PC-3 (cell line): Measurements from ENCODE around the gene RIPOR3. TPM values are rescaled to one million over a fixed set of nuclear protein-coding genes. Genes with fewer than 3 reads are reported as not detected.

Experiments
- ATAC-seq: fragments of 200-7000 bp; cut with Tn5 transposase; 2 replicates; pipeline ENCODE4 v1.9.1; 2020; ENCODE audit warnings: mild to moderate bottlenecking, moderate library complexity
- BruUV-seq: library from RNA; stranded (reverse); fragments of 400-500 nt; replicated peaks from 2 replicates; lab custom pipeline; 2021; lab: Mats Ljungman, UMichigan
- CTCF ChIA-PET: fragments of 300-600 bp; sonication (Branson Sonifier 250); formaldehyde crosslinking; loops from one replicate; lab custom pipeline; 2022; ENCODE audit warnings: antibody characterized with exemption; lab: Charles Lee
- POLR2A ChIA-PET: fragments of 300-600 bp; sonication (Branson Sonifier 250); formaldehyde crosslinking; loops from one replicate; lab custom pipeline; 2022; ENCODE audit warnings: antibody characterized with exemption; ENCODE audit not compliant: unreplicated experiment; lab: Charles Lee
- DNase-seq: peaks from one replicate; pipeline ENCODE4 v3.0.0-alpha.2; 2015
- H2AFZ ChIP-seq: fragments of 300-600 bp; sonication (generic); 2 replicates; pipeline ENCODE4 v1.6.0; 2016; ENCODE audit warnings: antibody characterized with exemption, low read length
- H3F3A ChIP-seq: fragments of 300-600 bp; sonication (generic); one replicate; pipeline ENCODE4 v1.6.0; 2017; ENCODE audit warnings: antibody characterized with exemption, low read length, control low read depth, mild to moderate bottlenecking; ENCODE audit not compliant: unreplicated experiment
- H3K27ac ChIP-seq: fragments of 300-600 bp; sonication (generic); 2 replicates; pipeline ENCODE4 v1.5.1; 2016; ENCODE audit warnings: mild to moderate bottlenecking, low read length
- H3K27me3 ChIP-seq: fragments of 300-600 bp; sonication (generic); 2 replicates; pipeline ENCODE4 v1.6.1; 2016; ENCODE audit warnings: low read length, mixed read lengths
- H3K36me3 ChIP-seq: fragments of 300-600 bp; sonication (generic); 2 replicates; pipeline ENCODE4 v1.6.1; 2016; ENCODE audit warnings: low read depth, mixed run types, low read length, mixed read lengths
- H3K4me1 ChIP-seq: fragments of 300-600 bp; sonication (generic); 2 replicates; pipeline ENCODE4 v1.5.1; 2016; ENCODE audit warnings: low read length; ENCODE audit not compliant: insufficient read depth
- H3K4me2 ChIP-seq: fragments of 300-600 bp; sonication (generic); 2 replicates; pipeline ENCODE4 v1.6.0; 2016; ENCODE audit warnings: low read length
- H3K4me3 ChIP-seq: fragments of 300-600 bp; sonication (generic); 2 replicates; pipeline ENCODE4 v1.5.1; 2016; ENCODE audit warnings: mild to moderate bottlenecking, low read length, mixed read lengths
- H3K79me2 ChIP-seq: fragments of 300-600 bp; sonication (generic); 2 replicates; pipeline ENCODE4 v1.6.1; 2017; ENCODE audit warnings: low read length, mixed read lengths
- H3K9ac ChIP-seq: fragments of 300-600 bp; sonication (generic); 2 replicates; pipeline ENCODE4 v1.6.0; 2016; ENCODE audit warnings: mild to moderate bottlenecking, low read length
- H3K9me2 ChIP-seq: fragments of 300-600 bp; sonication (generic); replicated peaks from 2 replicates; pipeline ENCODE4 v1.6.1; 2016; ENCODE audit warnings: mixed run types, low read length, mixed read lengths
- H3K9me3 ChIP-seq: fragments of 300-600 bp; sonication (generic); 2 replicates; pipeline ENCODE4 v1.6.1; 2016; ENCODE audit warnings: low read length, mixed read lengths
- H4K20me1 ChIP-seq: fragments of 300-600 bp; sonication (generic); 2 replicates; pipeline ENCODE4 v1.6.1; 2016; ENCODE audit warnings: low read length, mixed read lengths
- EZH2 ChIP-seq: fragments of 300-600 bp; sonication (generic); IDR thresholded peaks from one replicate; pipeline ENCODE4 v1.6.1; 2017; ENCODE audit warnings: antibody characterized with exemption, mild to moderate bottlenecking, low read length; ENCODE audit not compliant: unreplicated experiment
- EZH2phosphoT487 ChIP-seq: fragments of 300-600 bp; sonication (generic); IDR thresholded peaks from 2 replicates; pipeline ENCODE4 v1.6.1; 2018; ENCODE audit warnings: mild to moderate bottlenecking, antibody characterized with exemption, low read length, borderline replicate concordance
- intact Hi-C: fragments of 100-400 bp; cut with micrococcal nuclease; formaldehyde crosslinking; loops from 2 replicates; pipeline ENCODE4 v1.9.0; 2023
- total RNA-seq: library from RNA; depleted of rRNA; stranded (reverse); fragments of >200 nt; gene quantifications from 2 replicates; pipeline ENCODE4 v1.2.3, GENCODE V29; 2014
- TF ChIP-seq, protein P1 (sequence below): fragments of 300-600 bp; sonication (generic); conservative IDR thresholded peaks from 2 replicates; pipeline ENCODE4 v1.5.1; 2017; ENCODE audit warnings: antibody characterized with exemption, low read depth, mild to moderate bottlenecking, low read length

RIPOR3 gene
- total RNA-seq, 1 experiment from 2014 or later = 0.04 TPM

DNA sequence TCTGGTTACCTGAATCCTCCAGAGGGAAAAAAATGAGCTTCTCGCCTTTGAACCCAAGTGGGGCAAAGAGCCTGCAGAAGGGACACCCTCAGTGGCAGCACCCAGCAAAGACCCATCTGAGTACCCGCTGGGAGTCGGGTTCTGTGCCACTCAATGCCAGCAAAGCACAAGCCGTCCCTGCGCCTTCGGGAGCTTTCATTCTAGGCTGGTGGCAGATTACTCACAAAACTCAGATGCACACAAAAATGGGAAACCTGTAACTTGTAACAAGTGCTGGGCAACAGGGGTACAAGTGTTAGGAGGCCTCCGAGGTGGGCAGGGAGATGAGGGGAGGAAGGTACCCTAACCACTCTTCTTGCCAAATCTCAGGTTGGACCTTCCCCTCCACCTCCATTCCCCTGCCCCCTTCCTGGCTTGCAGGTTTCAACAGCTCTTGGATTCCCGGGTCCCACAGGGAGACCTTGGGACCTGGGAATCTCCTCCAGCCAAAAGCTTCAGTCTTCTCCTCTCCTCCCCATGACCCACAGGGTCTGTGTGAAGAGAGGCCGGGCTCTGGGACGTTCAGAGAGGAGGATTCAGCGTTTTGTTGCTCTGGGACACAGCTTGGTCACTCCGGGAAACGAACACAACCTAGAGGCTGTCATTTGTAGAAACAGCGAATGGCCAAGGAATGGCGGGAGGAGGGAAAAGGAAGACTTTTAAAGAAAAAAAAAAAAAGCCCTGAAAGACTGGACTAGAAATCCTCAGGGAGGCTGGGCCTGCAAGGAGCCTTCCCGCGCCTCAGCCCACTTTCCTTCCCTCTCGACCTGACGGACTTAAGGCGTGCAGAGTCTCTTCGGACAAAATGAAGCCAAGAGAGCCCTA lies 38.8 kb upstream of the RIPOR3 start:
- Histone ChIP-seq H3K4me2 (peak overlapping the region; percentile 97), H3K9me3 (no peaks in the 10 kb centered on the region), H3F3A (peaks cover 2% of the 10 kb centered on the region), H3K4me1 (peaks cover 55% of the 10 kb centered on the region), H3K4me3 (peak overlapping the region; percentile 76), H3K36me3 (no peaks in the 10 kb centered on the region), H2AFZ (peak overlapping the region; percentile 85), H3K9me2 (no peaks in the 10 kb centered on the region), H3K79me2 (peaks cover 38% of the 10 kb centered on the region), H3K27ac (peak overlapping the region; percentile 6; the same call in 1 of the 2 replicates), H4K20me1 (peaks cover 5% of the 10 kb centered on the region; the same call in 1 of the 2 replicates), H3K9ac (peak overlapping the region; percentile 52), H3K27me3 (no peaks in the 10 kb centered on the region)
- ATAC-seq (peak; percentile 1), DNase-seq (peak; percentile 37)
- BruUV-seq = TSS peak; percentile 62
- POLR2A ChIA-PET = no interaction called here
- intact Hi-C loops = loop anchor here (2.0 to 10.0 kb wide), 3 partner anchors 15 to 615 kb away; partner anchors contain the start of gene UBE2V1
- CTCF ChIA-PET = interaction anchor here (0.9 kb wide), 1 partner anchor 19 kb away, joined by 7 read pairs; no protein-coding TSS in a partner anchor
- no peak for TF ChIP-seq EZH2
- TF ChIP-seq, protein P1, sequence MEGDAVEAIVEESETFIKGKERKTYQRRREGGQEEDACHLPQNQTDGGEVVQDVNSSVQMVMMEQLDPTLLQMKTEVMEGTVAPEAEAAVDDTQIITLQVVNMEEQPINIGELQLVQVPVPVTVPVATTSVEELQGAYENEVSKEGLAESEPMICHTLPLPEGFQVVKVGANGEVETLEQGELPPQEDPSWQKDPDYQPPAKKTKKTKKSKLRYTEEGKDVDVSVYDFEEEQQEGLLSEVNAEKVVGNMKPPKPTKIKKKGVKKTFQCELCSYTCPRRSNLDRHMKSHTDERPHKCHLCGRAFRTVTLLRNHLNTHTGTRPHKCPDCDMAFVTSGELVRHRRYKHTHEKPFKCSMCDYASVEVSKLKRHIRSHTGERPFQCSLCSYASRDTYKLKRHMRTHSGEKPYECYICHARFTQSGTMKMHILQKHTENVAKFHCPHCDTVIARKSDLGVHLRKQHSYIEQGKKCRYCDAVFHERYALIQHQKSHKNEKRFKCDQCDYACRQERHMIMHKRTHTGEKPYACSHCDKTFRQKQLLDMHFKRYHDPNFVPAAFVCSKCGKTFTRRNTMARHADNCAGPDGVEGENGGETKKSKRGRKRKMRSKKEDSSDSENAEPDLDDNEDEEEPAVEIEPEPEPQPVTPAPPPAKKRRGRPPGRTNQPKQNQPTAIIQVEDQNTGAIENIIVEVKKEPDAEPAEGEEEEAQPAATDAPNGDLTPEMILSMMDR = no peak
- TF ChIP-seq EZH2phosphoT487 = no peak

GRCh38 chr20:50728981-50729874 lies 37.9 kb upstream of the RIPOR3 start:
- Histone ChIP-seq H3K9me2 (no peaks in the 10 kb centered on the region), H3K27ac (peak overlapping the region; percentile 33; the same call in 1 of the 2 replicates), H3K4me2 (peak overlapping the region; percentile 97), H3F3A (no peaks in the 10 kb centered on the region), H3K27me3 (no peaks in the 10 kb centered on the region), H3K4me1 (peaks cover 58% of the 10 kb centered on the region), H3K9ac (no peak overlapping the region), H3K79me2 (peaks cover 29% of the 10 kb centered on the region), H3K9me3 (no peaks in the 10 kb centered on the region), H3K4me3 (no peak overlapping the region), H2AFZ (peak overlapping the region; percentile 32), H3K36me3 (no peaks in the 10 kb centered on the region), H4K20me1 (peaks cover 4% of the 10 kb centered on the region; the same call in 1 of the 2 replicates)
- intact Hi-C loops = no loop called here
- ChIA-PET CTCF (no interaction called here), POLR2A (no interaction called here)
- no peak for TF ChIP-seq EZH2phosphoT487
- TF ChIP-seq, protein P1 = no peak
- no peak for TF ChIP-seq EZH2
- DNase-seq = peak; percentile 60
- no peak for ATAC-seq
- BruUV-seq = no TSS peak
